ENCODE data around the gene ENO2.
A peak's percentile ranks its signal among the peaks of the same experiment; 100 is the strongest.
"Not testable (repeated sequence)": the region's sequence is repeated elsewhere in the genome, so short reads cannot be mapped to it uniquely, and the experiment has no call there.

ENO2 gene

DNA sequence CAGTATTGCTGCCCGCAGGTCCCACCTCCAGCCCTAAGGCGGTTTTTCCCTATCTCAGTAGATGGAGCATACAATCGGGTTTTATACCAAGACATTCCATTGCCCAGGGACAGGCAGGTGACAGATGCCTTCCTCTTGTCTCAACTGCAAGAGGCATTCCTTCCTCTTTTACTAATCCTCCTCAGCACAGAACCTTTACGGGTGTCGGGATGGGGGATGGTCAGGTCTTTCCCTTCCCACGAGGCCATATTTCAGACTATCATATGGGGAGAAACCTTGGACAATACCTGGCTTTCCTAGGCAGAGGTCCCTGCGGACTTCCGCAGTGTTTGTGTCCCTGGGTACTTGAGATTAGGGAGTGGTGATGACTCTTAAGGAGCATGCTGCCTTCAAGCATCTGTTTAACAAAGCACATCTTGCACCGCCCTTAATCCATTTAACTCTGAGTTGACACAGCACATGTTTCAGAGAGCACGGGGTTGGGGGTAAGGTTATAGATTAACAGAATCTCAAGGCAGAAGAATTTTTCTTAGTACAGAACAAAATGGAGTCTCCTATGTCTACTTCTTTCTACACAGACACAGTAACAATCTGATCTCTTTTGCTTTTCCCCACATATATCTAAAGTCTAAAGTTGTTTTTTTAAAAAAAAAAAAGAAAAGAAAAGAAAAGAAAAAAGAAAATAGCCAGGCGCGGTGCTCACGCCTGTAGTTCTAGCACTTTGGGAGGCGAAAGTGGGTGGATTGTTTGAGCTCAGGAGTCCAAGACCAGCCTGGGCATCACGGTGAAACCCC, 28.0 kb upstream of the ENO2 start:
- not testable (repeated sequence) for DNase-seq (ENCODE audit: low read depth in 2 of 2)

DNA sequence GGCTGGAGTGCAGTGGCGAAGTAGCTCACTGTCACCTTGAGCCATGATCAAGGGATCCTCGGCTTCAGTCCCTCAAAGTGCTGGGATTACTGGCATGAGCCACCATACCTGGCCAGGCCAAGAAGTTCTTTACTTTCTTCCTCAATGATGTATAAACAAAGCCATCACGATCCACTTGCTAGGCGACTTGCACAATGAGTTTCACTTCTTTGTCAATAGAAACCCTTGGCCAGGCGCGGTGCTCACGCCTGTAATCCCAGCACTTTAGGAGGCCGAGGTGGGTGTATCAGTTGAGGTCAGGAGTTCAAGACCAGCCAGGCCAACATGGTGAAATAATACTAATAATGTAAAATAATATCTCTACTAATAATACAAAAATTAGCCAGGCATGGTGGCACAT, 26.9 kb upstream of the ENO2 start:
- no peak for DNase-seq (ENCODE audit: low read depth in 2 of 2)

DNA sequence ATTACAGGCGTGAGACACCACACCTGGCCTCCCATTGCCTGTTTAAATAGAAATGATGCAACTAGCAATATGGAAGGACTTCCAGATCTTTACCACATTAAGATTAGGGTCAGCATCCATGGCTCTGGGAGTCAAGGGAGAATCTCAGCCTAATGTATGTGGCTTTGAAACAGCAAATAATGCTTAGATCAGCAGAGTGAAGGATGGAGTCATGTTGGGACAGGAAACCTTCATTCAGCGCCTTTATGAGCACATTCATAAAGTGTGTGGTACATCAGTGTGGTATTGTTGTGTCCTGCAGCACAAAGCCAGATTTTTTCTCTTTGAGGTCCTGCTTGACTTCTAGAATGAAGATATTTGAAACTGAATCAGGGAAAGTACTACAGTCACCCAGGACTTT, 26.0 kb upstream of the ENO2 start:
- no peak for DNase-seq (ENCODE audit: low read depth in 2 of 2)

DNA sequence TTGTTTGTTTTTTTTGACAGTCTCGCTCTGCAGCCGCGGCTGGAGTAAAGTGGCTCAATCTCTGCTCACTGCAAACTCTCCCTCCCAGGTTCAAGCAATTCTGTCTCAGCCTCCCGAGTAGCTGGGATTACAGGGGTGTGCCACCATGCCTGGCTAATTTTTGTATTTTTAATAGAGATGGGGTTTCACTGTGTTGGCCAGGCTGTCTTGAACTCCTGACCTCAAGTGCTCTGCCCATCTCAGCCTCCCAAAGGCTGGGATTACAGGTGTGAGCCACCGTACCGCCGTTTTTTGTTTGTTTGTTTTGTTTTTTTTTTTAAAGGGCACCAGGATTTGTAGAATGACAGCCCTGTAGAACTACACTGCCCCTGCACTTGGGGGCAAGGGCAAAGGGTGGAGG, 25.6 kb upstream of the ENO2 start:
- not testable (repeated sequence) for DNase-seq (ENCODE audit: low read depth in 2 of 2)

DNA sequence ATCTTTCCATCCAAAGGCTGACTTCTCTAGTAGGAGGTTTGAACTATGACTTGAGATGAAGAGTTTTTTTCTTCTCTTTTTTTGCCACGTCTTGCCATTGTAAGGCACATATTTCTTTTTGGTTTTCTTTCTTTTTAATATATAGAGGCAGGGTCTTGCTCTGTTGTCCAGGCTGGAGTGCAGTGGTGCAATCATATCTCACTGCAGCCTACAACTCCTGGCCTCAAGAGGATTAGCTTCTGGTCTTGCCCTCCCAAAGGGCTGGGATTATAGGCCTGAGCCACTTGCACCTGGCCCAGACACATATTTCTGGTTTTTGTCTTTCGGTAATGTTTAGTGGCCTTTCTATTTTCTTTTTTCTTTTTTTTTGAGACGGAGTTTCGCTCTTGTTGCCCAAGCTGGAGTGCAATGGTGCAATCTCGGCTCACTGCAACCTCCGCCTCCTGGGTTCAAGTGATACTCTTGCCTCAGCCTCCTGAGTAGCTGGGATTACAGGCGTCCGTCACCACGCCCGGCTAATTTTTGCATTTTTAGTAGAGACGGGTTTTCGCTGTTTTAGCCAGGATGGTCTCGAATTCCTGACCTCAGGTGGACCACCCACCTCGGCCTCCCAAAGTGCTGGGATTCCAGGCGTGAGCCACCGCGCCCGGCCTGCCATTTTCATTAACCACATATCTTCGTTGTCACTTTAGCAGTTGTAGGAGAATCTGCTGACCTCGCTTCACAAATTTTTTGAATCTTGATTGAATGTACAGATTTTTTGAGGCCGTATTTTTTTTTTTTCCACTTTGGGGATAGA, 24.4 kb upstream of the ENO2 start:
- DNase-seq (ENCODE audit: low read depth in 2 of 2) = not testable (repeated sequence)

DNA sequence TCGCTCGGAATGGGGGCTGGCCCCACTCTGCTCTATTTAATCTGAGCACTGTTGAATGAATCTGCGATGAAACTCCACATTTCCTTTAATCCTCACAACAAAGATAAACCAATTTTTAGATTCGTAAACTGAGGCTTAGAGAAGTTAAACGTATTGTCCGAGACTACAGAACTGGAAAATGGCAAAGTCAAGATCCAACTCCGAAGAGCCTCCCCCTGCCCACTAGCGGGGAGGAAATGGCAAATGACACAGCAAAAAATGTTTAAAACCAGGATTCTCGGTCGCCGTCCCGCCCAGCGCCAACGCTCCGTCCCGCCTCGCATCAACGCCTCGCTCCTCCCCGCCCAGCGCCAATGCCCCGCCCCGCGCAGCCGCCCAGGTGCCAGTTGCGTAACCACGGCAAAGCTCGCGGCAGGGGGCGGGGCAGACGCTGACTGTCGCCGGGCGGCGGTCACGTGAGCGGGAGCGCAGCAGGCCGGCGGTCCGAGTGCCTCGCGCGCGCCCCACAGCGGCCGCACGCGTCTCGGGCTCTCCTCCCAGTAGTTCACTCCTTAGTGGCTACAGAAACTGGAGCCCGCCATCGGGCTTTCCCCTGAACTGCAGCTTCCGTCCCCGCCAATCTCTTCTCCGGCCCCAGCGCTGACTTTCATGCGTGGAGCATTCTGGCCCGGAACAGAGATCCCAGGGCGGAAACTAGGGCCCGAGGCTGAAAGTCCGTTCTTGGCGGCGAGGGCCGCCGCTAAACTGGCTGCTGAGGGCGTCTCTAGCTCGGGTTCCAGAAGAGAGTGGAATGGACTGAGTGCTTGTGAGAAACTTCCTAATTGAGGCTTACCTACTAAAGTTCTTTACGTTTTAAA, 23.4 kb upstream of the ENO2 start:
- peak; percentile 97 to 98 for DNase-seq (ENCODE audit: low read depth in 2 of 2)

DNA sequence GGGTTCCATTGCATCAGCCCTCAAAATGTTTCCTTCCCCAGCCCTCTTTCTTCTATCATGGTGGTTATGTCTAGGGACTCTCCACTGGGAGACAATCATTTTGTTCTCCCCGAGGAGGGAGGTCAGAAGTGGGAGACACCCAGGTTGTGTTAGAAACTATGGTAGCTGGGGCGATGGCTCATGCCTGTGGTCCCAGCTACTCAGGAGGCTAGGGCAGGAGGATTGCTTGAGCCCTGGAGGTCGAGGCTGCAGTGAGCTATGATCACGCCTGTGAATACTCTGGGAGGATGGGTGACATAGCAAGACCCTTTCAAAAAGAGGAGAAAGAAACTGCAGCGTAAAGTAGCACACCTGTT, 22.8 kb upstream of the ENO2 start:
- no peak for DNase-seq (ENCODE audit: low read depth in 2 of 2)

DNA sequence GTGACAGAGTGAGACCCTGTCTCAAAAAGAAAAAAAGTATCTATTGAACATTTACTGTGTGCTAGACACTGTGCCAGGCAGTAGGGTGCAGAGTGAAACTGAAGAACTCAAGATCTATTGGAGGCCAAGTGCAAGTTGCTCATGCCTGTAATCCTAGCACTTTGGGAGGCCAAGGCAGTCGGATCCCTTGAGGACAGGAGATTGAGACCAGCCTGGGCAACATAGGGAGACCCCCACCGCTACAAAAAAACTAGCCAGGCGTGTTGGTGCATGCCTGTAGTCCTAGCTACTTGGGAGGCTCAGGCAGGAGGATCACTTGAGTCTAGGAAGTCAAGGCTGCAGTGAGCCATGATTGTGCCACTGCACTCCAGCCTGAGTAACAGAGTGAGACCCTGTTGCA, 21.7 kb upstream of the ENO2 start:
- DNase-seq (ENCODE audit: low read depth in 2 of 2) = not testable (repeated sequence)

DNA sequence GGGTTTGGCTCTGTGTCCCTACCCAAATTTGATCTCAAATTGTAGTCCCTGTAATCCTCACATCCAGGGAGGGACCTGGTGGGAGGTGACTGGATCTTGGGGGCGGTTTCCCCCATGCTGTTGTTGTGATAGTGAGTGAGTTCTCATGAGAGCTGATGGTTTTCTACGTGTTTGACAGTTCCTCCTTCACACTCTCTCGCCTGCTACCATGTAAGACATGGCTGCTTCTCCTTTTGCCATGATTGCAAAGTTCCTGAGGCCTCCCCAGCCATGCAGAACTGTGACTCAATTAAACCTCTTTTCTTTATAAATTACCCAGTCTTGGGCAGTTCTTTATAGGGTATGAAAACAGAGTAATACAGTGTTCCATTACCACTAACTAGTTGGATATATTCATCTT, 20.1 kb upstream of the ENO2 start:
- no peak for DNase-seq (ENCODE audit: low read depth in 2 of 2)

DNA sequence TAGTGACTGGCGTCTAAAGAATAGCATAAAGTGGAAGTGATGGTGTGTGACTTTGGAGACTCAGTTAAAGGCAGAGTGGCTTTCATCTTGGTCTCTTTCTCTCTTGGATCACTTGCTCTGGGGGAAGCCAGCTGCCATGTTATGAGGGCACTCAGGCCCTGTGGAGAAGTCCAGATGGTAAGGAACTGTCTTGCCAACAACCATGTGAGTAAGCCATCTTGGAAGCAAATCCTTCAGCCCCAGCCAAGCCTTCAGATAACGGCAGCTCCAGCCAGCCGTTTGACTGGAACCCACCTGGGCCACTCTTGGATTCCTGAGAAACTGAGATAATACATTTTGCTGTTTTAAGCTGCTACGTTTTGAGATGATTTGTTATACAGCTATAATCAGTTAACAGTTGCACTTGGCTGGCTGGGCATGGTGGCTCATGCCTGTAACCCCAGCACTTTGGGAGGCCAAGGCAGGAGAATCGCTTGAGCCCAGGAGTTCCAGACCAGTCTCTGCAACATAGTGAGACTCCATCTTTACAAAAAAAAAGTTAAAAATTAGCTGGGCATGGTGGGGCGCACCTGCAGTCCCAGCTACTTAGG, 17.4 kb upstream of the ENO2 start:
- DNase-seq (ENCODE audit: low read depth in 2 of 2) = no peak

DNA sequence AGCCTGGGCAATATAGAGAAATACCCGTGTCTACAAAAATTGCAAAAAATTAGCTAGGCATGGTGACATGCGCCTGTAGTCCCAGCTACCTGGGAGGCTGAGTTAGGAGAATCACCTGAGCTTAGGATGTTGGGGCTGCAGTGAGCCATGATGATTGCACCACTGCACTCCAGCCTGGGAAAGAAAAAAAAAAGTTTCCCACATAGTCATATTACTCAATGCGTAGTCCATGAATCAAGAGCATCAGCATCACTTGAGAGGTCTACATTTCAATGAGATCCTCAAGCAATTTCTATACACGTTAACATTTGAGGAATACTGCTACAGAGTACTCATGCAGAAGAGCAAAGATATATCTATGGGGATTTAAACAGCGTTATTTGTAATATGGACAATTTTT, 15.0 kb upstream of the ENO2 start:
- DNase-seq (ENCODE audit: low read depth in 2 of 2) = no peak

DNA sequence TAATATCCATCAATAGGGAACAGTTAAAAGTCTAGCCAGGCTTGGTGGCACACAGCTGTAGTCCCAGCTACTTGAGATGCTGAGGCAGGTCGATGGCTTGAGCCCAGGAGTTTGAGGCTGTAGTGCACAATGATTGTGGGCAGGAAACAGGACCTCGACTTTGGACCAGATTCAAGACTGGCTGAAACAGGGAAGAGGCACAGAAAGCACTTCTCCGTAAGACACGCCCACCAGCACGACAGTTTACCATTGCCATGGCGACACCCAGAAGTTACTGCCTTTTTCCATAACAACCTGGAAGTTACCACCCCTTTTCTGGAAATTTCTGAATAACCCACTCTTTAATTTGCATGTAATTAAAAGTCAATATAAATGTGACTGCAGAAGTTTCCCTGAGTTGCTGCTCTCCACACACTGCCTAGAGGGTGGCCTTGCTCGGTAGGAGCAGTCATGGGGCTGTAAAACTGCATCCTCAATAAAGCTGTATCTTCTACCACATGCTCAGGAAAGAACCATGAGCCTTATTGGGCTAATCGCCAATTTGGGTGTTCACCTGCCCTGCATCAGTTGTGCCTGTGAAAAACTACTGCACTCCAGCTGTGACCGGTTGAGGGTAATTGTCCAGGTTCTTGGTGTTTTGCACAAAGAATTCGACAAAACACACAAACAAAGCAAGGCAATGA, 14.4 kb upstream of the ENO2 start:
- DNase-seq (ENCODE audit: low read depth in 2 of 2) = no peak

DNA sequence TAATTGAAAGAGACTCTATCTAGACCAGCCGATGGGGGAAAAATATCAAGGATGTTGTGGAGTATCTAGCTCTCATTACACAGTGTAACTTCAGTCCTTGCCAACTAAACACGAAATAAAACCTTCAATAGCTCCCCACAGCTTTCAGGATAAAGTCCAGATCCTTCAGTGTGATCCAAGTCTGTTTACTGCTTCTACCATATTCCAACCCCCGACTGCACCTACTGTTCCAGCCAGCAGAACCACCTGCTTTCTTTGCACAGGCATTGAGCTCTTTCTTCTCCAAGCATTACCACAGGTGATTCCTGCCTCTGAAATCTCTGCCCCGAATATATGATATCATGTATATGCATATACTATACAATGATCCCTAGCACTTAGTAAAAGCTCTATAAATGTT, 11.9 kb upstream of the ENO2 start:
- DNase-seq (ENCODE audit: low read depth in 2 of 2) = no peak

DNA sequence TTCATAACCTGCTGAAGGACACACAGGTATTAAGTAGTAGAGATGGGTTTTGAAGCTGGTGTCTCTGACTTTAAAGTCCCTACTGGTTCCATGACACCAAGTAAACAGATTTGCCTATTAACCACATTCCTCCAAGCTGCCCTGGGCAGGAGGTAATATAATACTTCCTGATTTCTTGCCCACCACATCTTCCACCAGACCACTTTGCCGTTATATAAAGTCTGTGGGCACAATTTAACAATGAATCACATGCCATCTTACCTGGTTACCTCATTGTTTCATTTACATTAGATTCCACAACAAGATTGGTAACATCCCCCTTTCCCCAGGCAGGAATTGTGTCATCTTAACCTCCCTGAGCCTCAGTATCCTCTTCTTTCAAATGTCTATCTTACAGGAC, 10.7 kb upstream of the ENO2 start:
- no peak for DNase-seq (ENCODE audit: low read depth in 2 of 2)

DNA sequence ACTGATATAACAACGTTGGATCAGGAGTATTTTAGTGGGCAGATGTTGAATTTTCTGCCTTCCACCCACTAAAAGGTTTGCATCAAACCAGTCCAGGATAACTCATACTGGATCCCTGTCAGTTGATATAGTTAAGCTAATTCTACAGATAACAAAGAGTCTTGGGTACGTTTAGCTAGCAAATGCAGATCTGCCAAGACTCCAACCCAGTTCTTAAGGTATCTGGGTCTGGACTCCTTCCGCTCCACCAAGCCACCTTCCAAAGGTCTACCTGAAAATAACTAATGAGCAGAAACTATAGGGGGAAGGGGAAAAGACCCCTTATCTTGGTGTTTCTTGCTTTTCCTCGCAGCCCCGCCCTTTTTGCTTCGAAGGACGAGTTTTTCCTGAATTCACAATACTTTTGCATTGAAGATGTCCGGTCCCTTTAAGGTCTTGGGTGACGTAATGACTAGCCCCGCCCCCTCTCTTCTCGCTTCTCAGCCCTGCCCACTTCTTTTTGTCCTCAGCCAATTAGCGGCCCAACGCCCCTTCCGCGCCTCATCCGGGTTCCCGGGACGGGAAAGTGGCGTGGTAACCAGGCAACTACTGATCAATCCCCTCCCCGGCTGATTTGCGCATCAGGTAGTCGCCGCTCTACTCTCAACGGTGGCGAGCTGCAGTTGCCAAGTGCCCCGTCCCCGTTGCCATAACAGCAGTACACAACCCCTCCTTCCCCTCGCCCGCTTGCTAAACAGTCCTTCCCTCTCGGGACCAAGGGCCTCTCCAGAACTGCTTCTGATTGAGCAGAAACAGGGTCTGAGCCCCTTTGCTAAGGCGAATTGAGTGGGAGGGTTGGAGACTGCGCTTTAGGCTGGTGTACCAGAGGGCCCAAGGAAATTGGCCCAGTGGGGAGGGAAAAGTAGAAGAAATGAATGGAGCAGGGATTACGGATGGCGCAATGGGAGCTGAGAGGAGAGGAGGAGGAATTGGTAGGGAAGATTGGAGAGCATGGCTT, 9.8 kb upstream of the ENO2 start, which contains the start of gene LRRC23:
LRRC23 (plus strand) TSS at position 543 of the 997 bp plus-strand sequence. CDS start 812 bp downstream, outside the sequence.
- peak; percentile 92 to 96 for DNase-seq (ENCODE audit: low read depth in 2 of 2)

DNA sequence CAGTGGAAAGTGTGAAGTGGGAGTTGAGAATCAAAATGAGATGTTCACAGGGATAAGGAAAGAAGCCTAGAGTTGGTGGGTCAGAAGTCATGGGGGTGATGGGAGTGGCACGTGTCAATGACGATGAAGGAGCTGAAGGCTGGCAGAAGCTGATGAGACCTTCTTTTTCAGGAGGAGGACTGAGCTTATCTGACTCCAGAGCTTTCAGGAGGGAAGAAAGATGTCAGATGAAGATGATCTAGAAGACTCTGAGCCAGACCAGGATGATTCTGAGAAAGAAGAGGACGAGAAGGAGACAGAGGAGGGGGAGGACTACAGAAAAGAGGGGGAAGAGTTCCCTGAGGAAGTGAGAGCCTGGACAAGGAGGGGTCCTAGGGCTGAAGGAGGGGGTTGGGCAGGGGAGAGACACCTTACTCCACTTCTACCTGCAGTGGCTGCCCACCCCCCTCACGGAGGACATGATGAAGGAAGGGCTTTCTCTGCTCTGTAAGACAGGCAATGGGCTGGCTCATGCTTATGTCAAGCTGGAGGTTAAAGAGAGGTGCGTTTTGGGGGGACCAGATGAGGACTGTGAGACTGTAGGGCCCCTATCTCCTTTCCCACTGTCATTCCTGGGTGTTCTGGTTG, 8.9 kb upstream of the ENO2 start:
- DNase-seq (ENCODE audit: low read depth in 2 of 2) = no peak

DNA sequence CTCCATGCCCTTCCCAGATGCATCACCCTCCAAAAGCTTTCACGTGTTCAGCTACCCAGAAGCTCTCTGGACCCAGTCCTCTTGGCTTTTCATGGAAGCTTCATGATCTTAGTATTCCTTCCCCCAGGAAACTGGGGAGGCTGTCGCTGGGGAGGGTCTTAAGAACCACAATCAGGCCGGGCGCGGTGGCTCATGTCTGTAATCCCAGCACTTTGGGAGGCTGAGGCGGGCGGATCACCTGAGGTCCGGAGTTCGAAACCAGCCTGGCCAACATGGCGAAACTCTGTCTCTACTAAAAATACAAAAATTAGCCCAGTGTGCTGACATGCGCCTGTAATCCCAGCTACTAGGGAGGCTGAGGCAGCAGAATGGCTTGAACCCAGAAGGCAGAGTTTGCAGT, 6.2 kb upstream of the ENO2 start:
- DNase-seq (ENCODE audit: low read depth in 2 of 2) = not testable (repeated sequence)

DNA sequence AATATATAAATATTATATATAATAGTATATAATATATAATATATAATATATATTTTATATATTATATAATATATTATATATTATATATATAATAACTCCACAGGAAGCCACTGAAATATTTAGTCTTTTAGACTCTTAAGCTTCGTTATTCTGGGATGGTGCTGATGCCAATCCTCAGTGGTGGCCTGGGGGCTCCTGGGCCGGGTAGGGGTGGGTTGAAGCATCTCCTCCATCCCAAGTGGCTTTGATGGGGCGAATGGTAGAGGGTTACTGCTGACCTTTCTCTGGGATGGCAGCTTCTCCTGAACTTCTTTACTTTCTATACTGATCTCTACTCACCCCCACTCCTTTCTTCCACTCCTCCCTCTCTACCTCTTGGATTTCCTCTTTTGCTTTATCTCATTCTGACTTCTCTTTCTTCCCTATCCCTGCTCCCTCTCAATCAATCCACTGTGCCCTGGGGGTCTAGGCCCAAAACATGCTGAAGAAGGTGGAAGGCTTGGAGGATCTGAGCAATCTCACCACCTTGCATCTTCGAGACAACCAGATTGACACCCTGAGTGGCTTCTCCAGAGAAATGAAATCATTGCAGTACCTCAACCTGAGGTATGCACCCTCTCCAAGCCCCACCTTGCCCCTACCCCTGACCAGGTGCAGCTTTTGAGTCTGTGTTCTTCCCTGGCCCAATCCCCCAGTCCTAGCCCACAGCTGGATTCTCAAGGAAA, 4.8 kb upstream of the ENO2 start:
- no peak for DNase-seq (ENCODE audit: low read depth in 2 of 2)
